Kasumi-1 (cell line): Measurements from ENCODE around the gene TRAPPC2L.

ENCODE experiments used
- DNase-seq, 2 experiments: peaks; one replicate each; lab custom pipeline; 2025; lab: John Stamatoyannopoulos, UW

TRAPPC2L gene

DNA sequence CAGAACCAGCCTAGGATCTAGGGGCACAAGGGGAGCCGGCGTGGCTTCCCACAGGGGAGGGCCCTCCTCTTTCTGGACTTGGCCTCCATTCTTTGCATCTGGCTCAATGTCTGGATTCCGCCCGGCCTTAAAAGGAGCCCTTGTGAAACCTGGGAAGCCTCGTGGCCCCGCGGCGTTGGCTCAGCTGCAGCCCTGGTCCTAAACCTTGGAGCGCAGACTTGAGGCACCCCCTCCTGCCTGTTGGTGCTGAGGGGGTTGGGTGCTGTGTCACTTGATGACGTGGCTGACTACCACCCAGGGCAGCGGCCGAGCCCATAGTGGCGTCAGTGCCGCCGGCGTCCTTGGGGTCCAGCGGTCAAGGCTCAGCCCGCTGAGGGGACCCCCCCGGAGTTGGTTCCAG lies 4.4 kb downstream of the TRAPPC2L start:
- DNase-seq, result no peak

- no peak for DNase-seq
Measured at GRCh38 chr16:88862968-88863367, 6.0 kb downstream of the TRAPPC2L start.

DNA sequence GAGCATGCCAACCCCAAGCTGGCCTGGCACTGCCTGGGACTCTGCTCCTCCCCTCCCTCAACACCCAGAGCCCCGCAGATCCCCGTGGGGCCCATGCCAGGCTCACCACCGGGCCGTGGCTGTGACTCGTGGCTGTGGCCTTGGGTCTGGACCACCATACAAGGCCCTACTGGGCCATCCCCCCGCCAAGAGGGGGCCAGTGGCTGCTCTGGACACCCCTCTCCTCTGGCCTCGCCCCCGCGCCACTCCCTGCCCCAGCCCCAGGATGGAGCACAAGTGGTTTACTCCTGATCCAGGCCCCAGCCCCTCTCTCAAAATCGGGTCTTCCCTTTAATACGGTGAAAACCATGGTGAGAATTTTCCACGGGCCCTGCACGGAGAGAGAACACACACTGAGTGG lies 6.5 kb downstream of the TRAPPC2L start:
- DNase-seq, result no peak

- no peak for DNase-seq
Measured at GRCh38 chr16:88864099-88864498, 7.2 kb downstream of the TRAPPC2L start.

- DNase-seq, result no peak
Measured at GRCh38 chr16:88864521-88864920, 7.6 kb downstream of the TRAPPC2L start.

DNA sequence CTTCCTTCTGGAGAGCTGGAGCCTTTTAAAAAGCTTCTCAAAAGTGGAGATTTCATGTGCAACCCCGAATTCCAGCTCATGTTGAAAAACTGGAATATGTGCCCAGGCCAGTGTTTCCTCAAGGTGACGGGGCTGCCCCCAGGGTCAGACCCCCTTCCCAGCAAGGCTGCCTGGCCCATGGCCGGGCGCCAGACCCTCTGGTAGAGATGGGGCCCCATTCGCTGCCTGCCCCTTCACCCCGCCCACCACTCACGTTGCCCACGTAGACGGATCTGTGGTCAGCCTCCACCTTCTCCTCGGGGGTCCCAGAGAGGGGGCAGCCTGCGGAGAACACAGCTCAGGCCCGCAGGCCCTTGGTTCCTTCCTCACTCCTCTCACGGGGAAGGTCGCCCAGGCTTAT lies 8.4 kb downstream of the TRAPPC2L start:
- no peak for DNase-seq

GRCh38 chr16:88865742-88866141 lies 8.8 kb downstream of the TRAPPC2L start:
- no peak for DNase-seq

DNA sequence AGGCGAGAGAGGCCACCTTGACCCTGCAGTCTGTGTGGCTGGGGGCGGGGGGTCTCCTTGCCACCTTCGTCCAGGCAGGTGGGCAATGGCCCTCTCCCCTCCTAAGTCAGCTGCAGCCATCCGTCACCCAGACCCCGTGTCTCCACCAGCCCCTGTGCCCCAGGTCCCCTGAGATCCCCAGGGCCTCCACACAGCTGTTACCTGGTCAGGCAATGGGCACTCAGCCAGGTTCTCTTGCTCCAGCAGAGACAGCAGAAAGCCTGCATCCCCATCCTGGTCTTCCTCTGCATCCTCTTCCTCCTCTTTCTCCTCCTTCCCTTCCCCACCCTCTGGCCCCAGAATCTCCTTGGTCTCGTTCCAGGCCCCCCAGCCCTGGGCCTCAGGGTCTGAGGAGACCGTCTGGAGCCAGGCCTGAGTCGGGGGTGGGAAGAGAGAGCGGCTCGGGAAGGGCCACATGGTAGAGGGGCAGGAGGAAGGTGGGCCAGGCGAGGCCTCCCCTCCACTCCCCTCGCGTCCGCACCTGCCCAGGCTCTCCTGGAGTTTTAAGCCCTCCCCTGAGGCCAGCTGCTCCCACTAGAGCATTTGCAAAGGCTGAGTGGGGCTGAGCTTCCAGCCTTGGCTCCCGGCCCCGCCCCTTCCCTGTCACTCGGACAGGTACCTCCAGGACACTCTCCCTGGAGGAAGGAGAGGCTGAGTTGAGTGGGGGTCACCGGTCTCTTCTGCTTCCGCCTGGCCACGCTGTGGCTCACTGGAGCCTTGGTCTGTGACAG lies 9.4 kb downstream of the TRAPPC2L start, which contains the start of gene PABPN1L:
Gene PABPN1L, minus strand, starts transcription at position 510 of the 770 bp plus-strand sequence. Its CDS starts 54 bp downstream, at position 456.
- no peak for DNase-seq

GRCh38 chr16:88867581-88868246 lies 10.8 kb downstream of the TRAPPC2L start:
- DNase-seq, result no peak

DNA sequence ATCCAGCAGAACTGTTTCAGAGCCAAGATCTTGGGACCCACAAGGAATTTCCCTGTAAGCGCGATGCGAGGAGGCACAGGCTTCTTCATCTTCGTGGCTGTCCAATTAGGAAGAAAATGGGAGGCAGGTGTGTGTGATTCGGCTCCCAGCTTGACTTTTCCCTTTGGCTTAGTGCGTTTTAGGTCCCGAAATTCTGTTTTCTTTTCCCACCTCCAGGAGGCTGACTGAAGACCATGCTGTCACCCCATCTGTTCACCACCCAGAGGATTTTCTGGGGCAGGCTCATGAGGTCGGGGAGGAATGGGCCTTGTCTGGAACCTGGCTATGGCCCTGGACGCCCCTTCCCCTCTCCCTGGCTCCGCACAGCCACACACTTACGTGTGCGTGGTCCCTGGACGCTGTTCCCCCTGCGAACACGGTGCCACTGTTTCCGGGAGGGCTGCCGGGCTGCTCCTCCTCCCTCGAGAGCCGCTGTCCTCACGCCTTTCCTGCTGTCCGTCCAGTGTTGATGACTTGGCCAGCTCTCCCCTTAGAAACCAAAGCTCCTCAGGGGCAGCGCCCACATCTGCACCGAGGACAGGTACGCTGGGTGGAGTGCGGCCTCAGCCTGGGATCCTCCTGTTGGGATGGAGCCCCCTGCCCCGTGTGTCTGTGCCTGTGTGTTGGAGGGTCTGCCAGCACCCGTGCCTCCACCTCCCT lies 12.2 kb downstream of the TRAPPC2L start:
- DNase-seq, result no peak

GRCh38 chr16:88869673-88869980 lies 12.7 kb downstream of the TRAPPC2L start:
- no peak for DNase-seq

GRCh38 chr16:88870608-88871348 lies 13.9 kb downstream of the TRAPPC2L start:
- DNase-seq, result no peak

- no peak for DNase-seq
Measured at GRCh38 chr16:88871349-88871702, 14.4 kb downstream of the TRAPPC2L start.

GRCh38 chr16:88871730-88872416 lies 14.9 kb downstream of the TRAPPC2L start:
- no peak for DNase-seq

DNA sequence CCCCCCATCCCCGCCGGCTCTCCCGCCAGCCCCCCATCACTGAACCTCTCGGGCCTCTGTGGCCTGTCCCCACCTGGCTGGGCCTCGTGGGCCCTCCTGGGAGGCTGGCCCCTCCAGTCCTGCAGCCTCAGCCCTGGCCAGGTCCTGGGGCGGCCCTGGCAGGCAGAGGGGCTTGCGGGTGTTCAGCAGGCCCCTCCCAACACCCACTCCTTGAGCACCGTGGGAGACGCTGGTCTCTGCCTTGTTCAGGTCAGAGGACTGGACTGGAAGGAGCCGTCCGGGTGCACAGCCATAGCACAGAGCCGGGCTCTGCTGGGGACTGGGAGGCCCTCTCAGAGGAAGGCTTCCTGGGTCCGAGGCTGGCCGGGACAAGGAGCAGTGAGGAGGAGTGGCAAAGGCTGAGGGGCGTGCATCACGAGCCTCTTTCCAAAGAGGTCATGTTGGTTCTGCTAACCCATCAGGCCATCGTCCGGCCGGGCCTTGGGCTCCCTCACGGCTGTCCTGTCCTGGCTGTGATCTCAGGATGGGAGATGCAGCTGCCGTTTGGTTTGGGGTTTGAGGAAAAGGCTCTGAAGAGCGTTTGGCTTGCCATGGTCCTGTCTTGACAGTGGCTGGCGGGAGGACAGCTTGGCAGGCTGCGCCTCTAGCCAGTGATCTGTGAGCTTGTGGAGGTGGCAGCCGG lies 15.9 kb downstream of the TRAPPC2L start:
- no peak for DNase-seq

DNA sequence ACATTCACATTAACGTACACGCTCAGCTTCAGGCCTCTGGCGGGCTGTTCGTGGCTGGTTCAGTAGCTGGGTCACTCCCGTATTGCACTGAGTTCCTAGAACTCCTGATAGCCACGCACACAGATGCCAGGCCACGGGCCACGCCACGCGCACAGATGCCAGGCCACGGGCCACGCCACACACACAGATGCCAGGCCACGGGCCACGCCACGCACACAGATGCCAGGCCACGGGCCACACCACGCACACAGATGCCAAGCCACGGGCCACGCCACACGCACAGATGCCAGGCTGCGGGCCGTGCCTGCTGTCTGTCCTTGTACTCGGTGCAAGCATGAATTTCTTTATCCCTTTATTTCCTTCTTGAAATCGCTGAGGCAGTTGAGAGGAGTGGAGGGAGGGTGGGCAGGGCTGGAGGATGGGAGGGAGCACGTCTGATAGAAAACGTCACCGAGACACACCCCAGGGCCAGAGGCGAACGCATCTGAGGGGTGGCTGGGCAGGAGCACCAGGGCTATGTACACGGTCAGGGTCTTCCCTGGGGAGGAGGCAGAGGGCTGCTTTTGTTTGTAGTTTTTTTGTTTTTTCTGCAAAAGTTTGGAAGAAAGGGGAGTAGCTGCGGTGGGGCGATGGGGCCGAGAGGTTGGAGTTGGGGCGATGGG lies 18.1 kb downstream of the TRAPPC2L start:
- DNase-seq, result no peak

- no peak for DNase-seq
Measured at GRCh38 chr16:88875703-88876234, 18.8 kb downstream of the TRAPPC2L start.

DNA sequence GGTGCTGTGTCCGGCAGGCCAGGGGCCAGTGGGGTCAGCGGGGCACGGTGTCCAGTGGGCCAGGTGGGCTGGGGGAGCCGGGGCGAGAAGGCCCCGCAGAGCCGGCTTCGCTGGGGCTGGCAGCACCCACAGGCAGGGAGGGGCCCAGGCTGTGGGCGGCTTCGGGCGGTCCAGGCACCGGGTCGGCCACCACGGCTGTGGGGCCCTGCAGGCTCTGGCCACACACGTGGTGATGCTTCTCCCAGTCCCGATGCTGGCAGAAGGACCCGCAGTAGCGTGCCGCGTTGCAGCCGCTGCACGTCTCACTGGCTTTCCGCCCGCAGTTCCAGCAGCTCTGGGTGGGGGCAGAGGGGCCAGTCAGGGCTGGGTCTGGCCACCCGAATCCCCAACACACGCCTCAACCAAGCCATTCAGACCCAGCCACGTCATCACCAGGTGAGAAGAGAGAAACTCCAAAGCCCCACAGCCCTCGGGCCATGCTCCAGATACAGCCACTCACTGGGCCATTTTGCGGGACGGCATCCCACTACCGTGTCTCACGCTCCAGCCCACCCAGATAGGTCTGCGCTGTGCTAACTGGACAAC lies 20.1 kb downstream of the TRAPPC2L start:
- no peak for DNase-seq

DNA sequence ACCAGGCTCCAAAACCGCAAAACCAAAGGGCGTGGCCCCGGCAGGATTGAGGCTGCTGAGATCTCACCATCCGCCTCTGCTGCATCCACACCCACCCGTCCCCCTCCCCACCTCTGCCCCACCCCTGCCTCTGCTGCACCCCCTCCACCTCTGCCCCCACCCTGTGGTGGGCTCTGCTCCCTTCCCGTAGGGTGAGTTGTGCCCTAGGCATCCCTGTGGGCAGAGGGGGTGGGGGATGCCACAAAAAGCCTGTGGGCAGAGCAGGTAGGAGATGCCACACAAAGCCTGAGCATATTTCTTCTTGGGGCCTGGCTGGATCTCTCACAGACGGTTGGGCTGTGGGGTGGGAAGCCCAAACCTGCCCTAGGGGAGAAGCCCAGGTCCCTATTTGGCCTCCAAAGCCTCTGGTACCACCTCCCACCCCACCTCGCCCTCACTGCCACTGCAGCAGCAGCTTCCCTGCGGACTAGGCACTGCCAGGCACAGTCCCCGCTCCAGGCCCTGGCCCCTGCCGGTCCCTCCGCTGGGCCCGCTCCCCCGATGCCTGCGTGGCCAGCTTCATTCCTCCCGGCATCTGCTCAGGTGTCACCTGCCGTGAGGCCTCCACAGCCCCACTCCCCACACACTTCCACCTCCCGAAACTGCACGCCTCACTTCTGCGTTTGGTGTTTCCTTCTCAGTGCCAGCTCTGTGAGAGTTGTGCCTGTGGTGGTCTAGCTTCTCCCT lies 20.8 kb downstream of the TRAPPC2L start:
- DNase-seq, result no peak
